SIG-M5 (cell line): ENCODE measurements around the gene MAP2.

Experiments
- DNase-seq: peaks from one replicate; lab custom pipeline; 2025; lab: John Stamatoyannopoulos, UW

MAP2 gene

DNA sequence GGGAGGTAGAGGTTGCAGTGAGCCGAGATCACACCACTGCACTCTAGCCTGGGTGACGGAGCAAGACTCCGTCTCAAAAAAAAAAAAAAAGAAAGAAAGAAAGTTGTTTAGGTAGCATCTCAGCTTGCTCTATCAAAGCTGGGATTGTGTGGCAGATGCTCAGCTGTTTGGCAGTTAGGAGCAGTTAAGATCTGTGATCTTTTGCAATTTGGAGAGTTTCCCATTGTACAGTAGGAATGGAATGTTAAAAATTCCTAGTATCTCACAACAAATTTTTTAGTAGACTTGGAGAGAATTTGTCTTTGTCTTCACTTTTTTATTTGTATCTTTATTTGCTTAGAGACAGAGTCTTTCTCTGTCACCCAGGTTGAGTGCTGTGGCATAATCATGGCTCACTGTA, 224.9 kb downstream of the MAP2 start:
- DNase-seq = no peak

GRCh38 chr2:209653134-209653533, 229.3 kb downstream of the MAP2 start:
- DNase-seq = no peak

DNA sequence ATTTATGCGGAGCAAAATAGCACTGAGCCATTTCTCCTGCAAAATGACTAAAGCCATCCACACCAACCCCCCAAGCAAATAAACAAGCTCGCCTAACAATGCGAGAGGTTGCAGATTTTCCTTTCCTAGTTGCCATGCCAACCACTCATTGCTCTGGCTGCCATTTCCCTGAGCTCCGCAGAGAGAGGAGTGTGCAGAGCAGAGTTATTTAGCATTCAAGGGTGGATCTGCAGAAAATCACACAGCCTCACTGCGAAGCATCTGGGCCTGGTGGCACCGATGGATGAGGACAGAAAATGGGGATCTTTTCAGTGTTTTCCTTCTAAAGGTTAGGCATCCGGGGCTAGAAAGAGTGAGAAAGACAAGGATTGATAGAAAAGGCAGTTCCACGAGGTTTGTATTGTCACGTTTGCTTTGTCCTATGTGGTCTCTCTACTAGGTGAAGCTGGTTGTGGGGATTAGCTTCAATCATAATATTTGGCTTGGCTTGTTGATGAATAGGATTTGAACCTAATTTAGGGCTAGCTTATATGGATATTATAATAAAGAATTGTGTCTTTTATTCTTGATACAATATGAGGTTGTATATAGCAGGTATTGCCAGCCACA, 237.5 kb downstream of the MAP2 start:
- no peak for DNase-seq

GRCh38 chr2:209662021-209662420, 238.2 kb downstream of the MAP2 start:
- no peak for DNase-seq

DNA sequence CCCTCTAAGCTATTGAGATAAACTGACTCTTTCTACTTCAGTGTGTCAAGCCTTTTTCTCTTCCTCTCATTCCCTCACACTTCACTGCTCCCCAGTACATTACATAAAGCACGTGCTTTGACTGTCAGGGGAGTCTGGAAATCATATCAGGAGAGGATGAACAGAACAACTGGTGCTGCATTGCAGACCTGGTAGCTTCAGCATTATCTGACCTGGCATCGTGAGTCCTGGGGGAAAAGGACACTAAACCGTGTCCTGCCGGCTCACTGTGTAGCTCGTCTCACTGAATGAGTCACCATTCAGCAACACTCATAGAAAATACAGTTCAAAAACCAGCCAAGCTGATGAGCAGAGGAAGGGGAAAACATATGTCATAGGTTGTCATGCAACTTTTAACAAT, 239.3 kb downstream of the MAP2 start:
- no peak for DNase-seq

DNA sequence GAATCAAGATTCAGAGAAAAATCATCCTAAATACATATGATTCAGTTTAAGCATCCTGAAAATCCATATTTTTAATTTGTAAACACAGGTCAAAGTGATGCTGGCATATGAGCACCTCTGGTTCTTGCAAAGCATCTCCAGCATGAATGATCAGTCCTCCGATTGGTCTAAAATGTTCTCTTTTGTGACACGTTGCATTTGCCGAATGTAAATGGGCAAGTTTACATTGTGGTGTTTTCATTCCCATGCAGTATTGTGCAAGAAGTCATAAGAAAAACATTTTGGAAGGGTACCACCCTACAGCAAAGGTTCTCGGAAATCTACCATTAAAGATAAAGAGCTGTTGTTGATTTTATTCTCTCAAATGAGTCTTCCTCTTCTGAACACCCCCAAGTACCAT, 239.8 kb downstream of the MAP2 start:
- DNase-seq = no peak

DNA sequence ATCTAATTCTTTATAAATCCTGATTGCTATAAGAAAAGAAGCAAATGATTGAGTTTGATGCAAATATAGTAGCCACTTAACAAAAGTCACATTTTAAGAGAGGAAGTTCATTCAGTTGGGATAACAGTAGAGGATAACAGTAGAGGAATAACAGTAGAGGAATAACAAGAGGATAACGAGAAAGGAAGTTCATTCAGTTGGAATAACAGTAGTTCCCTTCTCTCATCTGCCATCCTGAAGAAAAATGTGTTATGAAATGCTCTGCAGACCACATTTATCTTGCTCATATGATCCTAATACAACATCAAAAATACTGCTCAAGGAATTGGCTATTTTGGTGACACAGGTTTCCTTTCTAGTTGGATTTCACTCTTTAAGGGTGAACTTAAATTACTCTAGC, 242.4 kb downstream of the MAP2 start:
- DNase-seq = no peak

DNA sequence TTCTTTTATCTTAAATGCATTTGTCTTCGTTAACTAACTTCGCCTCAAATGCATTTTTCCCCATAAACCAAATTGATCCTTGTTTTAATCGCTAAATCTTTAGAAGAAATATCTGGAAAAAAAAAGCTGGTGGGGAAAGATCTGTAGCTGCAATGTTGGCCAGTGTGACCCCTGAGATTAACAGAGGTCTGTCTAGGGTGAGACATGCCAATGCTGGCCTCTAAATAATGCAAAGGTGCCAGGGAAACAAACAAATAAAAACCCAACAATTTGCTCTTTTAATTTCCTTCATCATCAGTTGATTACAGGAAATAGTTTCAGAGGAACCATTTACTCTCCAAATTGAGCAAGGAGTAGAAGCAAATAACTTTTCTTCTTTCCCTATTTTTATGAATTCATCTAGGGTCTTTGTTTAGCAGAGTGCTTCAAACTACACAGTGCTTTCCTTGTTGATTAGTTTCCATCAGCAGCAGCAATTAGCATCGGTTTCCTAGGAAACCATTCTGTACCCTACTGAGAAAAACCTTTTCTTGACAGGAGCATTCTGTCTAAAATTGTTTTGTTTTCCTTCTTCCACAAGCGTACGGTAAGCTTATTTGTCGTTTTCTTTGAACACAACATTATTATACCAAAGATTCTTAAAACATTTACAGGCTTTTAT, 247.3 kb downstream of the MAP2 start:
- no peak for DNase-seq

- no peak for DNase-seq
Measured at GRCh38 chr2:209673811-209674210, 250.0 kb downstream of the MAP2 start.

DNA sequence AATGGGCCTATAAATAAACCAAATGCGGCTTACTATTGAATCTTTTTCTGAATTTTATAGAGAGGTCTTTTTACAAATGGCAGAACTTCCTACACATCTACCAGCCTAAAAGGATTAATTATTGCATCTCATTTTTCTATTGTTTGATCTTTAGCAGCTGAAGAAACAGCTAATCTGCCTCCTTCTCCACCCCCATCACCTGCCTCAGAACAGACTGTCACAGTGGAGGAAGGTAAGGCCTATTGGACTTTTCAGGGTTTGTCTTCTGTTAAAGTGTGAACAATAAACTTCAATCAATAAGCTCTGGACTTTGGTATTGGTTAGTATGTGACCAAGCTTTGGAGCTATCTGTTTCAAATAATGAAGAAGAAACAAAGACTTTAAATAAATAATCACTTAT, 256.7 kb downstream of the MAP2 start:
- no peak for DNase-seq

GRCh38 chr2:209681201-209681735, 257.4 kb downstream of the MAP2 start:
- no peak for DNase-seq

- DNase-seq = no peak
Measured at GRCh38 chr2:209682646-209683045, 258.8 kb downstream of the MAP2 start.

GRCh38 chr2:209685340-209685739, 261.5 kb downstream of the MAP2 start:
- no peak for DNase-seq

DNA sequence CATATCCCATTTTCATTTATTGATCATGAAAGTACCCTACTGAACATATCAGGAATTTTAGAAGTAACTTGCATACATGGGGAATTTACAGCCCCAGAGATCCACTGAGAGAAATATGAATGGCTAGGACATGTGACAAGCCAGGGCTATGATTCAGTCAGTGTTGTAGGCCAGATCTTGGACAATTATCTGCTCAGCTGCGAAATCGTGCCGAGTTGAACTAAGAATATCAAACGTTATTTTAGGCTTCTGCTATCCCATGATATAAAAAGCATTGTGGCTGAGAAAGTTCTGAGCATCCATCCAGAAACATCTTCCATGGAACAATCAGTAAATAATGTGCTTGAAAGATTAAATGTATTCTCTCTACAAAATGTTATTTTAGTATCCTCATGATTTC, 262.1 kb downstream of the MAP2 start:
- no peak for DNase-seq

DNA sequence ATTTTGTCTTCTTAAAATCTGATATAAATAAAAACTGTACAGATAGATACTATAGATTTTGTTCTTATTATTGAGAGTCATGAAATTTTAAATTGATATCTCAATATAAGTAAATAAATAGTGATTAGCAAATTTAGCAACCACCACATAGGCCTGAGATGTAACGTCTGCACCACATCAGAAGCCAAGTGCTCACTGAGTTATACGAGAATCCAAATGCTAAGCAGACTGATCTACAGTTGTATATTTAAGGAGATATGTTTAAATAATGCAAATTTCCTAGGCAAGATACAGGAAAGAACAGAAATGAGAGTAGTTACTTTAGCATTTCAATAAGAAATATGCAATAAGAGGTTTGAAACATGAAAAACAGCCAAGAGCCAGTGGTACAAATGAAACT, 262.6 kb downstream of the MAP2 start:
- DNase-seq = no peak

DNA sequence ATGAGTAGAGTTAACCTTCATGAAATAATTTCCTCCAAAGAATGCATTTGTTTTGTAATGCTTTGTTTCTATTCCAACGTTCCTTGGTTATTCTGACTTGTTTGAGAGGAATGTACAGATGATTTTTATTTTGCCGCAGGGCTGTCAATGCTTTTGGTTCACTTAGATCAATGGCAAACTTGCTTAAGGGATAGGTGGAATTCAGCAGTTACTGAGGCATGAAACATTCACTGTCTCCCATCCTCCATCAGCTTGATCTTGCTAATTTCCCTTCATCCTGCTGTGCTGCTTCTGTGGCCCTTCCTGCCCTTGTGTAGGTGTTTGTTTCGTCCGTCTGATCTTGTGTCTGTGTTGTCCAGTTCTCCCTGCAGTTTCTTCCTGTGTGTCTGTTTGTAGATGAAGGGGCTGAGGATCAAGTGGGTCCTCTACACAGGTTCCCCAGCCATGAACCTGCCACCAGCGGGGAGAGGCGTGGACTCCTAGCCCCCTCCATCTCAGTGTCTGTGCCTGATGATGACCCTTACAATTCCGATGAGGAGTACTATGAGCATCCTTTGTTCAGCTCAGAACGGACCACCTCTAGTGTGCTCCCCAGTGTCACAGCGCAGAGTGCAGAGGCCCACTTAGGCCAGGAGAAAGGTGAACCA, 263.6 kb downstream of the MAP2 start:
- no peak for DNase-seq

GRCh38 chr2:209688385-209688784, 264.5 kb downstream of the MAP2 start:
- no peak for DNase-seq

DNA sequence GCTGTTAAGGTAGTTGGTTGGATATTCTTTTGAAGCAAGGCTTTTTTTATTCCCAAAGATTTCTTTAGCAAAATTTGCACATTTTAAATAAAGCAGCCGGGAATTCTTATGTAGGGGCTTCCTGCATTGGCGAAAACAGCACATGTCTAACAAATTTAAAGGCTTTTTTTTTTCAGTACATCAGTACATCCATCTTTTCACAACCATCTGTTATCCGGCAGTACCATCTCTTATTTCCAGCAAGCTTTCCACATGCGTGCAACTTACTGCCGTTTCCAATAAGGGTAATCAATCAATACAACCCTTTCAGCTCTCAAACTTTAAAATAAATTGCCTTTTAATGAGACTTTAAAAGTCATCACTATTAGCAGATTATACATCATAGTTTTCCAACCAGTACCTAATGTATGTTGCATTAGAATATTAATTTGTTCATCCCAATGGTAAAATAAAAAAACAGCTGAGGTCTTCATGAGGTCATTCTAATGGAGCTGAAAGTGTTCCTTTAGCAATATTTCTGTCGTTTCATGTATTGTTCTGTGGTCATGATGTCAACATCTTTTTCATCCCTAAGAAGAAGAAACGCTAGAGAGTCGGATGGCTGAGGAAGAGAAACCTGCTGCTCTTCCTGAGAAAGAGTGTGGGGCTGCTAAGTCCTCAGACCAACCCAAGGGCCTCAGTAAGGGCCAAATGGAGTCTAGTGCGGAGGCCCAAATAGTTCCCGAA, 266.3 kb downstream of the MAP2 start:
- DNase-seq = no peak

- no peak for DNase-seq
Measured at GRCh38 chr2:209694748-209695147, 270.9 kb downstream of the MAP2 start.

- DNase-seq = no peak
Measured at GRCh38 chr2:209696836-209697711, 273.2 kb downstream of the MAP2 start.

GRCh38 chr2:209702775-209703174, 278.9 kb downstream of the MAP2 start:
- DNase-seq = no peak

DNA sequence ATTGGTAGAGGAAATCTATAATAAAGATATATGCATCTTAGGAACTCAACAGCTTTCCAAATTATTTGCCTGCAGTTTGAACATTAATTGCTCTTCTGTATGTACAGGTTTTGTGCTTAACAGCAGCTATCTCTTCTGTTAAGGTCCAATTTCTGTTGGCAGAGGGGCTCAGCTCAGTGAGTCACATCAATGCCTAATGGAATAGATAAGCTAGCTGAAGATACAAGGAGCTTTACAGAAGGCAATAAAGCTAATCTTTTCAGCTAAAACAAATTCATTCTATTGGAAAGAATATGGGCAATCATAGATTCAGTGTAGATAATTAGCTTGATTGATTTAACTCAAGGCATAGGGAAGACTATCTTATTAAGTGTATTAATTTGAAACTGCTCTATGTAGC, 289.4 kb downstream of the MAP2 start:
- DNase-seq = no peak
